Caki2 (cell line): ENCODE data around the gene CYP17A1. TPM values are rescaled to one million over a fixed set of nuclear protein-coding genes. Genes with fewer than 3 reads are reported as not detected.
"Not testable (repeated sequence)": the region's sequence is repeated elsewhere in the genome, so short reads cannot be mapped to it uniquely, and the experiment has no call there.

ENCODE experiments used
- DNase-seq: peaks from one replicate; pipeline ENCODE4 v3.0.0-alpha.2; 2015; ENCODE audit warnings: low read depth
- in situ Hi-C: cut with HindIII; loops from 2 replicates; pipeline ENCODE4 v1.10.0; 2016; ENCODE audit warnings: low sequenced_read_pairs, low pct_unique_long_range_greater_than_20kb, mixed read lengths
- total RNA-seq: library from RNA; depleted of rRNA; stranded (reverse); fragments of >200 nt; shearing (Covaris generic); gene quantifications from 2 replicates; pipeline ENCODE4 v1.2.3, GENCODE V29; 2014; ENCODE audit warnings: low replicate concordance; rRNA removed

The CYP17A1 gene
- total RNA-seq: not detected in 2 replicates

GRCh38 chr10:102837230-102837721 lies at the start of gene CYP17A1:
Gene CYP17A1, minus strand, starts transcription at chr10:102837413. Its CDS starts 52 bp downstream, at chr10:102837361.
- in situ Hi-C loops: no loop called here
- DNase-seq: peak; percentile 70

GRCh38 chr10:102880256-102880655 lies 43.0 kb upstream of the CYP17A1 start:
- in situ Hi-C loops: no loop called here

GRCh38 chr10:102878629-102879028 lies 41.4 kb upstream of the CYP17A1 start:
- no peak for DNase-seq
- in situ Hi-C loops: no loop called here

More at GRCh38 chr10:102880256-102880655, 43.0 kb upstream of the CYP17A1 start:
- DNase-seq: no peak

- DNase-seq: no peak
- in situ Hi-C loops: no loop called here
These were observed 39.5 kb upstream of the CYP17A1 start for GRCh38 chr10:102876747-102877153.

- in situ Hi-C loops: no loop called here
- DNase-seq: no peak
These were observed 35.0 kb upstream of the CYP17A1 start for GRCh38 chr10:102872163-102872562.

- no peak for DNase-seq
- in situ Hi-C loops: no loop called here
These were observed 33.0 kb upstream of the CYP17A1 start for GRCh38 chr10:102870221-102870620.

- no peak for DNase-seq
- in situ Hi-C loops: no loop called here
These were observed 32.3 kb upstream of the CYP17A1 start, which contains the start of gene AS3MT for GRCh38 chr10:102869258-102870198. Gene AS3MT, plus strand, starts transcription at chr10:102869470. Its CDS starts 123 bp downstream, at chr10:102869593.

GRCh38 chr10:102868911-102869257 lies 31.7 kb upstream of the CYP17A1 start:
- in situ Hi-C loops: no loop called here
- DNase-seq: no peak

GRCh38 chr10:102865620-102866019 lies 28.4 kb upstream of the CYP17A1 start:
- in situ Hi-C loops: no loop called here
- no peak for DNase-seq

GRCh38 chr10:102863660-102864059 lies 26.4 kb upstream of the CYP17A1 start:
- DNase-seq: no peak
- in situ Hi-C loops: no loop called here

GRCh38 chr10:102859911-102860310 lies 22.7 kb upstream of the CYP17A1 start:
- in situ Hi-C loops: no loop called here
- DNase-seq: no peak

- in situ Hi-C loops: no loop called here
- DNase-seq: no peak
These were observed 19.7 kb upstream of the CYP17A1 start for GRCh38 chr10:102856758-102857424.

- peak; percentile 85 for DNase-seq
- in situ Hi-C loops: not testable (repeated sequence)
These were observed 18.7 kb upstream of the CYP17A1 start for GRCh38 chr10:102855731-102856436.

- DNase-seq, in situ Hi-C loops: not testable (repeated sequence)
These were observed 16.0 kb upstream of the CYP17A1 start for GRCh38 chr10:102853237-102853636.

- in situ Hi-C loops: no loop called here
- DNase-seq: no peak
These were observed 12.9 kb upstream of the CYP17A1 start for GRCh38 chr10:102850025-102850518.

- in situ Hi-C loops: no loop called here
- no peak for DNase-seq
These were observed 8.2 kb upstream of the CYP17A1 start for GRCh38 chr10:102845352-102845902.

- DNase-seq, in situ Hi-C loops: not testable (repeated sequence)
These were observed 7.1 kb upstream of the CYP17A1 start for GRCh38 chr10:102844190-102844776.

GRCh38 chr10:102843139-102843538 lies 5.9 kb upstream of the CYP17A1 start:
- in situ Hi-C loops, DNase-seq: not testable (repeated sequence)
